Kidney (tissue), 14 donors: ENCODE measurements around the gene NPC1. TPM values are rescaled to one million over a fixed set of nuclear protein-coding genes. Genes with fewer than 3 reads are reported as not detected.

Source experiments
- DNase-seq, 5 donors: peaks; one replicate each; pipeline ENCODE4 v3.0.0-alpha.2; 2013 to 2020
- FAIRE-seq: peaks from 2 replicates; lab custom pipeline; 2012; peaks lifted over from hg19 to GRCh38; lab: Jason Lieb, UNC
- H3K27ac ChIP-seq, 2 donors: one replicate each; pipeline ENCODE4 v1.7.0; 2013; ENCODE audit warnings: low read depth in 2 of 2, low read length in 2 of 2, inconsistent platforms in 1 of 2
- H3K27me3 ChIP-seq: one replicate; pipeline ENCODE4 v1.7.1; 2013; ENCODE audit warnings: low read length, inconsistent platforms; ENCODE audit not compliant: control insufficient read depth, insufficient read depth
- H3K36me3 ChIP-seq, 3 donors: one replicate each; pipeline versions ENCODE4 v1.7.0 to v1.7.1; 2013; ENCODE audit warnings: low read length in 3 of 3, control low read depth in 1 of 3, inconsistent platforms in 1 of 3; ENCODE audit not compliant: insufficient read depth in 3 of 3, control insufficient read depth in 2 of 3
- H3K4me1 ChIP-seq, 3 donors: one replicate each; pipeline versions ENCODE4 v1.7.0 to v1.7.1; 2013; ENCODE audit warnings: low read length in 3 of 3, inconsistent platforms in 1 of 3, low read depth in 1 of 3; ENCODE audit not compliant: control insufficient read depth in 2 of 3, insufficient read depth in 2 of 3
- H3K4me3 ChIP-seq, 3 donors: one replicate each; pipeline versions ENCODE4 v1.7.0 to v1.8.1; 2013; ENCODE audit warnings: low read length in 3 of 3, control low read depth in 1 of 3, inconsistent platforms in 1 of 3
- H3K9ac ChIP-seq, 3 donors: one replicate each; pipeline versions ENCODE4 v1.7.0 to v1.7.1; 2013; ENCODE audit warnings: low read length in 3 of 3, control low read depth in 1 of 3, inconsistent platforms in 1 of 3
- H3K9me3 ChIP-seq, 3 donors: one replicate each; pipeline versions ENCODE4 v1.7.0 to v1.7.1; 2013; ENCODE audit warnings: low read length in 3 of 3, control low read depth in 1 of 3, inconsistent platforms in 1 of 3; ENCODE audit not compliant: control insufficient read depth in 2 of 3, insufficient read depth in 1 of 3
- intact Hi-C: fragments of 100-400 bp; cut with DNase I; formaldehyde crosslinking; loops from one replicate; pipeline ENCODE4 v1.11.1; 2022
- polyA plus RNA-seq: library from polyadenylated mRNA; stranded (reverse); fragments of 350-450 nt; fragmentation: Illumina TruSeq; extraction: RNeasy Lipid Tissue Mini Kit (QIAGEN cat#74804); gene quantifications from one replicate; pipeline ENCODE4 v1.2.3, GENCODE V29; 2014; ENCODE audit warnings: low read depth, low replicate concordance; ENCODE audit not compliant: insufficient read depth
- total RNA-seq: library from RNA; stranded (reverse); fragmentation: NEBNext Ultra II Directional; extraction: Animal tissue kit (Norgen Biotek cat#: 25700); gene quantifications from one replicate; pipeline ENCODE4 v1.2.1, GENCODE V29; 2021
- TF ChIP-seq, protein P1 (sequence below): IDR thresholded peaks from 3 replicates; pipeline ENCODE4 v1.5.1; 2012; ENCODE audit warnings: mild to moderate bottlenecking, moderate library complexity, borderline replicate concordance; ENCODE audit not compliant: insufficient read depth; ENCODE audit errors: extremely low read depth
- donor health status: control.
- donor health status: control.
- donor health status: control.
- donor health status: control.
- donor health status: control.
- donor health status: DM: yes; HTN: yes; CAD: no.
- donor health status: Normal renal cell carcinoma (clear cell type).

The NPC1 gene
- total and polyA plus RNA-seq, 2 donors from 2014 or later, result 16.0 to 50.2 TPM

GRCh38 chr18:23596183-23596582 is 9.9 kb upstream of the NPC1 start:
- Histone ChIP-seq H3K27me3 (no peaks in the 10 kb centered on the region), H3K36me3 (no peaks in the 10 kb centered on the region), H3K27ac (no peak overlapping the region), H3K4me3 (no peak overlapping the region), H3K9me3 (no peaks in the 10 kb centered on the region), H3K4me1 (no peaks in the 10 kb centered on the region), H3K9ac (no peak overlapping the region)
- TF ChIP-seq, protein P1, sequence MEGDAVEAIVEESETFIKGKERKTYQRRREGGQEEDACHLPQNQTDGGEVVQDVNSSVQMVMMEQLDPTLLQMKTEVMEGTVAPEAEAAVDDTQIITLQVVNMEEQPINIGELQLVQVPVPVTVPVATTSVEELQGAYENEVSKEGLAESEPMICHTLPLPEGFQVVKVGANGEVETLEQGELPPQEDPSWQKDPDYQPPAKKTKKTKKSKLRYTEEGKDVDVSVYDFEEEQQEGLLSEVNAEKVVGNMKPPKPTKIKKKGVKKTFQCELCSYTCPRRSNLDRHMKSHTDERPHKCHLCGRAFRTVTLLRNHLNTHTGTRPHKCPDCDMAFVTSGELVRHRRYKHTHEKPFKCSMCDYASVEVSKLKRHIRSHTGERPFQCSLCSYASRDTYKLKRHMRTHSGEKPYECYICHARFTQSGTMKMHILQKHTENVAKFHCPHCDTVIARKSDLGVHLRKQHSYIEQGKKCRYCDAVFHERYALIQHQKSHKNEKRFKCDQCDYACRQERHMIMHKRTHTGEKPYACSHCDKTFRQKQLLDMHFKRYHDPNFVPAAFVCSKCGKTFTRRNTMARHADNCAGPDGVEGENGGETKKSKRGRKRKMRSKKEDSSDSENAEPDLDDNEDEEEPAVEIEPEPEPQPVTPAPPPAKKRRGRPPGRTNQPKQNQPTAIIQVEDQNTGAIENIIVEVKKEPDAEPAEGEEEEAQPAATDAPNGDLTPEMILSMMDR, result no peak
- intact Hi-C loops, result no loop called here
- DNase-seq, result no peak
- FAIRE-seq, result no peak

DNA sequence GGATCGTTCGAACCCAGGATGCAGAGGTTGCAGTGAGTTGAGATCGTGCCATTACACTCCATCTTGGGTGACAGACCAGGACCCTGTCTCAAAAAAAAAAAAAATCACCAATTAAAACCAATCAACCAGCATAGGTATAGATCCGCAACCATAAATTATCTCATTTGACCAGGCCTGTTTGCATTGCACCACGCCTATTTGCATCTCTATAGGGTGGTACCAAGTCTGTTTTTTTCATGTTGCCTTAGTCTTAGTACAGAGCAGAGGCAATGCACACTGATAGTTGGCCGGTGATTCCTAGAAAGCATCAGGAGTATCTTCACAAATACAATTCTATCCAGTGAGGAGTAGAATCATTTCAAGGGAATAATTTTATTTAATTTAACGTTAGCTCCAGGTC is 9.3 kb upstream of the NPC1 start:
- Histone ChIP-seq H3K9ac (no peak overlapping the region), H3K27ac (no peak overlapping the region), H3K36me3 (no peaks in the 10 kb centered on the region), H3K27me3 (no peaks in the 10 kb centered on the region), H3K4me1 (no peaks in the 10 kb centered on the region), H3K4me3 (no peak overlapping the region), H3K9me3 (no peaks in the 10 kb centered on the region)
- FAIRE-seq (no peak), DNase-seq (no peak)
- TF ChIP-seq, protein P1, result no peak
- intact Hi-C loops, result no loop called here

GRCh38 chr18:23593720-23594119 is 7.4 kb upstream of the NPC1 start:
- H3K9me3 ChIP-seq, result no peaks in the 10 kb centered on the region
- FAIRE-seq (no peak), DNase-seq (no peak)
- no peak overlapping the region for H3K9ac ChIP-seq
- TF ChIP-seq, protein P1, result no peak
- intact Hi-C loops, result no loop called here
- no peaks in the 10 kb centered on the region for H3K4me1 ChIP-seq
- no peak overlapping the region for H3K4me3 ChIP-seq
- H3K27ac ChIP-seq, result no peak overlapping the region
- no peaks in the 10 kb centered on the region for H3K27me3 ChIP-seq
- no peaks in the 10 kb centered on the region for H3K36me3 ChIP-seq

DNA sequence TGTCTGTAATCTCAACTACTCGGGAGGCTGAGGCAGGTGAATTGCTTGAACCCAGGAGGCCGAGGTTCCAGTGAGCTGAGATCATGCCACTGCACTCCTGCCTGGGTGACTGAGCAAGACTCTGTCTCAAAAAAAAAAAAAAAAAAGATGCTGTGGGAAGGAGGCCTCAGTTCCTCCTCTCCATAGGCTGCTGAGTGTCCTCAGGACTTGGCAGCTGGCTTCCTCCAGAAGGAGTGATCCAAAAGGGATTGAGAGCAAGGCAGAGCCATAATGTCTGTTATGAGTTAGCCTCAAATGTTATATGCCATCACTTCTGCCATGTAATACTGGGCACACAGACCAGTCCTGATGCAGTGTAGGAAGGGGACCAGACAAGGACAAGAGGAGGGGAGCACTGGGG is 6.6 kb upstream of the NPC1 start:
- no peak overlapping the region for H3K9ac ChIP-seq
- no peak for DNase-seq
- H3K9me3 ChIP-seq, result no peaks in the 10 kb centered on the region
- intact Hi-C loops, result no loop called here
- no peak overlapping the region for H3K4me3 ChIP-seq
- FAIRE-seq, result no peak
- no peaks in the 10 kb centered on the region for H3K4me1 ChIP-seq
- H3K27me3 ChIP-seq, result no peaks in the 10 kb centered on the region
- H3K36me3 ChIP-seq, result no peaks in the 10 kb centered on the region
- TF ChIP-seq, protein P1, result no peak
- no peak overlapping the region for H3K27ac ChIP-seq
